HEK293 (cell line): ENCODE data around the gene DAGLB.

Experiments used
- CTCF ChIA-PET: fragments of 350-600 bp; formaldehyde crosslinking; extraction: SDS; loops from one replicate; lab custom pipeline; 2021; ENCODE audit warnings: antibody characterized with exemption; lab: Yijun Ruan, JAX
- POLR2A ChIA-PET: fragments of 300-600 bp; formaldehyde crosslinking; extraction: SDS; loops from one replicate; lab custom pipeline; 2020; ENCODE audit warnings: antibody characterized with exemption, inconsistent platforms; lab: Yijun Ruan, JAX
- H3K27ac ChIP-seq: fragments of 200-500 bp; sonication (Bioruptor generic); 2 replicates; pipeline ENCODE4 v1.5.1; 2014; ENCODE audit warnings: low read depth, low read length, control low read depth, inconsistent platforms; ENCODE audit errors: extremely low read depth
- H3K36me3 ChIP-seq, 2 experiments: fragments of 200-500 bp in 1 of 2; sonication (Bioruptor generic) in 1 of 2; 1 replicate in 1 of 2; 2 replicates in 1 of 2; pipeline ENCODE4 v1.5.1; 2014 to 2017; ENCODE audit warnings: inconsistent platforms in 2 of 2, low read length in 2 of 2; ENCODE audit not compliant: control insufficient read depth in 2 of 2, insufficient read depth in 1 of 2
- H3K4me1 ChIP-seq: fragments of 200-500 bp; sonication (Bioruptor generic); 2 replicates; pipeline ENCODE4 v1.5.1; 2014; ENCODE audit warnings: mild to moderate bottlenecking, low read length, inconsistent platforms; ENCODE audit not compliant: control insufficient read depth, insufficient read depth
- H3K4me3 ChIP-seq: 2 replicates; pipeline ENCODE4 v1.5.1; 2011; ENCODE audit warnings: low read depth, mild to moderate bottlenecking, control low read depth, low read length, moderate library complexity
- H3K9me3 ChIP-seq: fragments of 200-500 bp; sonication (Bioruptor generic); 2 replicates; pipeline ENCODE4 v1.5.1; 2014; ENCODE audit warnings: low read depth, low read length, inconsistent platforms; ENCODE audit not compliant: control insufficient read depth, insufficient read depth
- GLIS2 ChIP-seq: fragments of 450-650 bp; formaldehyde crosslinking; IDR thresholded peaks from 2 replicates; pipeline ENCODE4 v1.5.1; 2016; ENCODE audit warnings: missing biosample characterization, missing genetic modification characterization
- MEIS1 ChIP-seq: sonication (generic); formaldehyde crosslinking; IDR thresholded peaks from 2 replicates; pipeline ENCODE4 v1.8.1; 2022; ENCODE audit warnings: missing genetic modification reagents, mild to moderate bottlenecking, borderline replicate concordance
- MYNN ChIP-seq: fragments of 450-650 bp; formaldehyde crosslinking; IDR thresholded peaks from 2 replicates; pipeline ENCODE4 v1.5.1; 2016; ENCODE audit warnings: missing biosample characterization, missing genetic modification characterization, borderline replicate concordance
- TCF7L2 ChIP-seq: IDR thresholded peaks from 2 replicates; pipeline ENCODE4 v1.6.1; 2011; ENCODE audit warnings: low read depth, mild to moderate bottlenecking, inconsistent platforms, low read length, moderate library complexity, borderline replicate concordance
- WT1 ChIP-seq: fragments of 450-650 bp; formaldehyde crosslinking; IDR thresholded peaks from 2 replicates; pipeline ENCODE4 v1.5.1; 2016; ENCODE audit warnings: missing biosample characterization, missing genetic modification characterization
- ZBTB20 ChIP-seq: fragments of 450-650 bp; formaldehyde crosslinking; IDR thresholded peaks from 2 replicates; pipeline ENCODE4 v1.5.1; 2016; ENCODE audit warnings: missing biosample characterization, missing genetic modification characterization
- ZFP41 ChIP-seq: fragments of 450-650 bp; formaldehyde crosslinking; IDR thresholded peaks from 2 replicates; pipeline ENCODE4 v1.5.1; 2016; ENCODE audit warnings: missing biosample characterization, missing genetic modification characterization, borderline replicate concordance
- ZNF140 ChIP-seq: fragments of 450-650 bp; formaldehyde crosslinking; IDR thresholded peaks from 2 replicates; pipeline ENCODE4 v1.5.1; 2016; ENCODE audit warnings: missing biosample characterization, missing genetic modification characterization
- ZNF146 ChIP-seq: fragments of 450-650 bp; formaldehyde crosslinking; IDR thresholded peaks from 2 replicates; pipeline ENCODE4 v1.5.1; 2016; ENCODE audit warnings: missing biosample characterization, missing genetic modification characterization
- ZNF155 ChIP-seq: fragments of 450-650 bp; formaldehyde crosslinking; IDR thresholded peaks from 2 replicates; pipeline ENCODE4 v1.5.1; 2016; ENCODE audit warnings: missing biosample characterization, missing genetic modification characterization
- ZNF19 ChIP-seq: fragments of 450-650 bp; formaldehyde crosslinking; IDR thresholded peaks from 2 replicates; pipeline ENCODE4; 2016; ENCODE audit warnings: missing biosample characterization, missing genetic modification characterization, low read depth
- ZNF2 ChIP-seq: fragments of 450-650 bp; formaldehyde crosslinking; IDR thresholded peaks from 2 replicates; pipeline ENCODE4 v1.5.1; 2016; ENCODE audit warnings: missing biosample characterization, missing genetic modification characterization
- ZNF239 ChIP-seq: fragments of 450-650 bp; formaldehyde crosslinking; IDR thresholded peaks from 2 replicates; pipeline ENCODE4 v1.5.1; 2016; ENCODE audit warnings: missing biosample characterization, missing genetic modification characterization
- ZNF311 ChIP-seq: fragments of 450-650 bp; formaldehyde crosslinking; IDR thresholded peaks from 2 replicates; pipeline ENCODE4 v1.5.1; 2017; ENCODE audit warnings: missing biosample characterization, missing genetic modification characterization, borderline replicate concordance
- ZNF426 ChIP-seq: fragments of 450-650 bp; formaldehyde crosslinking; IDR thresholded peaks from 2 replicates; pipeline ENCODE4 v1.5.1; 2017; ENCODE audit warnings: missing biosample characterization, missing genetic modification characterization, mild to moderate bottlenecking, inconsistent platforms, moderate library complexity
- ZNF529 ChIP-seq: fragments of 450-650 bp; formaldehyde crosslinking; IDR thresholded peaks from 2 replicates; pipeline ENCODE4 v1.5.1; 2017; ENCODE audit warnings: missing genetic modification characterization, missing biosample characterization; ENCODE audit not compliant: insufficient replicate concordance
- ZNF530 ChIP-seq: fragments of 450-650 bp; formaldehyde crosslinking; IDR thresholded peaks from 2 replicates; pipeline ENCODE4 v1.5.1; 2016; ENCODE audit warnings: low read depth, missing biosample characterization, missing genetic modification characterization
- ZNF560 ChIP-seq: fragments of 450-650 bp; formaldehyde crosslinking; IDR thresholded peaks from 2 replicates; pipeline ENCODE4 v1.5.1; 2017; ENCODE audit warnings: missing biosample characterization, missing genetic modification characterization, borderline replicate concordance
- ZNF571 ChIP-seq: fragments of 450-650 bp; formaldehyde crosslinking; IDR thresholded peaks from 2 replicates; pipeline ENCODE4 v1.5.0; 2017; ENCODE audit warnings: missing biosample characterization, missing genetic modification characterization
- ZNF600 ChIP-seq: fragments of 450-650 bp; formaldehyde crosslinking; IDR thresholded peaks from 2 replicates; pipeline ENCODE4 v1.5.1; 2016; ENCODE audit warnings: missing biosample characterization, missing genetic modification characterization
- ZNF660 ChIP-seq: fragments of 450-650 bp; IDR thresholded peaks from 2 replicates; pipeline ENCODE4 v1.5.1; 2018; ENCODE audit warnings: missing biosample characterization, mild to moderate bottlenecking, missing genetic modification characterization
- ZNF664 ChIP-seq: fragments of 450-650 bp; formaldehyde crosslinking; IDR thresholded peaks from 2 replicates; pipeline ENCODE4 v1.5.1; 2016; ENCODE audit warnings: missing biosample characterization, missing genetic modification characterization
- ZNF677 ChIP-seq: fragments of 450-650 bp; IDR thresholded peaks from 2 replicates; pipeline ENCODE4 v1.5.0; 2018; ENCODE audit warnings: missing biosample characterization, mild to moderate bottlenecking, missing genetic modification characterization, moderate library complexity
- ZNF768 ChIP-seq: fragments of 450-650 bp; formaldehyde crosslinking; IDR thresholded peaks from 2 replicates; pipeline ENCODE4 v1.5.1; 2018; ENCODE audit warnings: missing biosample characterization, mild to moderate bottlenecking, missing genetic modification characterization
- ZNF776 ChIP-seq: fragments of 450-650 bp; formaldehyde crosslinking; IDR thresholded peaks from 2 replicates; pipeline ENCODE4 v1.5.0; 2017; ENCODE audit warnings: missing biosample characterization, missing genetic modification characterization, borderline replicate concordance
- ZNF843 ChIP-seq: fragments of 450-650 bp; formaldehyde crosslinking; IDR thresholded peaks from 2 replicates; pipeline ENCODE4 v1.5.1; 2016; ENCODE audit warnings: missing biosample characterization, missing genetic modification characterization
- TF ChIP-seq, protein P1 (sequence below): fragments of 450-650 bp; formaldehyde crosslinking; IDR thresholded peaks from 2 replicates; pipeline ENCODE4 v1.5.1; 2016; ENCODE audit warnings: missing biosample characterization, missing genetic modification characterization
- TF ChIP-seq, protein P2 (sequence below): fragments of 450-650 bp; formaldehyde crosslinking; IDR thresholded peaks from 2 replicates; pipeline ENCODE4 v1.5.1; 2016; ENCODE audit warnings: missing biosample characterization, missing genetic modification characterization
- TF ChIP-seq, protein P3 (sequence below): fragments of 450-650 bp; IDR thresholded peaks from 2 replicates; pipeline ENCODE4 v1.5.1; 2018; ENCODE audit warnings: missing biosample characterization, mild to moderate bottlenecking, missing genetic modification characterization
- TF ChIP-seq, protein P4 (sequence below): fragments of 450-650 bp; formaldehyde crosslinking; IDR thresholded peaks from 2 replicates; pipeline ENCODE4 v1.5.1; 2017; ENCODE audit warnings: missing biosample characterization, missing genetic modification characterization
- TF ChIP-seq, protein P5 (sequence below): fragments of 450-650 bp; formaldehyde crosslinking; IDR thresholded peaks from 2 replicates; pipeline ENCODE4 v1.5.1; 2016; ENCODE audit warnings: missing biosample characterization, missing genetic modification characterization
- TF ChIP-seq, protein P6 (sequence below): sonication (generic); formaldehyde crosslinking; IDR thresholded peaks from 2 replicates; pipeline ENCODE4 v1.8.1; 2022; ENCODE audit warnings: mild to moderate bottlenecking, moderate library complexity, missing genetic modification reagents

DAGLB gene

DNA sequence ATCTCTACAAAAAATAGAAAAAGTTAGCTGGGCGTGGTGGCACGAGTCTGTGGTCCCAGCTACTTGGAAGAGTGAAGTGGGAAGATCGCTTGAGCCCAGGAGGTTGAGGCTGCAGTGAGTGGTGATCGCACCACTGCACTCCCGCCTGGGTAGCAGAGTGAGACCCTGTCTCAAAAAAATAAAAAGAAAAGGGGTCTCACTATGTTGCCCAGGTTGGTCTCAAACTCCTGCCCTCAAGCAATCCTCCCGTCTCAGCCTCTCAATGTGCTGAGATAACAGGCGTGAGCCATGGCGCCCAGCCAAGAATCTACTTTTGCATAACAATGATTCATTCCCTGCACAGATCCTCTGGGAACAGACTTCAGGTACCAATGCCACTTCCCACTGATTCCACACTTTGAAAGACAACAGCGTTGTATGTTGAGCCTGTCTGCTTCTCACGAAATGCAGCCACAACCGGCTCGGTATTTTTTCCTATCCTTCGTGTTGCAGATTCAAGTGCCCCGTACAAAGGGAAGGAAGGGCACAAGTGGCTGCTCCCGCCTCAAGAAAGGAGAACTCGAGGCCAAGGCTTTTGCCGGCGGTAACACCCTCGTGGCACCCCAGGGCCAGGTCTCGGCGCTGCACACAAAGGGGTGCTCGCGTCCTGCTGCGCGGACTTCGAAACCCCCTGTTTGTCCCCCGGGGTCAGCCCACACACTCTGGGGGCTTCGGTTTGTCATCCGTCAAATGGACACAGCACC lies 745 bp downstream of the DAGLB start:
- Histone ChIP-seq H3K4me3 (peak overlapping the region; percentile 98), H3K4me1 (no peaks in the 10 kb centered on the region), H3K27ac (peak overlapping the region; percentile 64), H3K9me3 (no peaks in the 10 kb centered on the region), H3K36me3 (peaks cover 30 to 33% of the 10 kb centered on the region in 2 experiments)
- ChIA-PET POLR2A (interaction anchor here (0.6 to 1.7 kb wide), 6 partner anchors 8 to 635 kb away, joined by 3 to 6 read pairs (median 4); no protein-coding TSS in a partner anchor), CTCF (interaction anchor here (0.6 to 1.0 kb wide), 4 partner anchors 12 to 127 kb away, joined by 3 read pairs; no protein-coding TSS in a partner anchor)
- TF ChIP-seq, protein P1, sequence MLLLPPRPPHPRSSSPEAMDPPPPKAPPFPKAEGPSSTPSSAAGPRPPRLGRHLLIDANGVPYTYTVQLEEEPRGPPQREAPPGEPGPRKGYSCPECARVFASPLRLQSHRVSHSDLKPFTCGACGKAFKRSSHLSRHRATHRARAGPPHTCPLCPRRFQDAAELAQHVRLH (tag by site-specific recombination), result no peak
- TF ChIP-seq ZNF239 (no peak), ZNF776 (tag by site-specific recombination) (no peak), ZNF843 (no peak), ZNF677 (tag by site-specific recombination) (no peak), MEIS1 (CRISPR knock-in tag) (no peak), ZNF664 (tag by site-specific recombination) (no peak), ZNF146 (tag by site-specific recombination) (no peak), ZNF155 (tag by site-specific recombination) (no peak), ZNF529 (tag by site-specific recombination) (no peak), TCF7L2 (no peak), ZNF571 (tag by site-specific recombination) (no peak), ZNF560 (tag by site-specific recombination) (no peak), ZNF660 (tag by site-specific recombination) (peak; percentile 82), ZNF426 (tag by site-specific recombination) (no peak), GLIS2 (tag by site-specific recombination) (0 out of 2 replicates have a peak, but pooled peaks have one; percentile 46), ZNF600 (tag by site-specific recombination) (peak; percentile 73), MYNN (tag by site-specific recombination) (no peak), ZFP41 (tag by site-specific recombination) (no peak), ZNF530 (tag by site-specific recombination) (no peak), ZNF2 (tag by site-specific recombination) (no peak), ZNF19 (no peak), ZNF140 (tag by site-specific recombination) (no peak), WT1 (peak; percentile 48; the same call in 1 of the 2 replicates), ZNF311 (tag by site-specific recombination) (no peak), ZNF768 (tag by site-specific recombination) (no peak), ZBTB20 (0 out of 2 replicates have a peak, but pooled peaks have one; percentile 36)
- TF ChIP-seq, protein P2, sequence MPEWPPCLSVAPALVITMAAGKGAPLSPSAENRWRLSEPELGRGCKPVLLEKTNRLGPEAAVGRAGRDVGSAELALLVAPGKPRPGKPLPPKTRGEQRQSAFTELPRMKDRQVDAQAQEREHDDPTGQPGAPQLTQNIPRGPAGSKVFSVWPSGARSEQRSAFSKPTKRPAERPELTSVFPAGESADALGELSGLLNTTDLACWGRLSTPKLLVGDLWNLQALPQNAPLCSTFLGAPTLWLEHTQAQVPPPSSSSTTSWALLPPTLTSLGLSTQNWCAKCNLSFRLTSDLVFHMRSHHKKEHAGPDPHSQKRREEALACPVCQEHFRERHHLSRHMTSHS, result no peak
- TF ChIP-seq, protein P3, sequence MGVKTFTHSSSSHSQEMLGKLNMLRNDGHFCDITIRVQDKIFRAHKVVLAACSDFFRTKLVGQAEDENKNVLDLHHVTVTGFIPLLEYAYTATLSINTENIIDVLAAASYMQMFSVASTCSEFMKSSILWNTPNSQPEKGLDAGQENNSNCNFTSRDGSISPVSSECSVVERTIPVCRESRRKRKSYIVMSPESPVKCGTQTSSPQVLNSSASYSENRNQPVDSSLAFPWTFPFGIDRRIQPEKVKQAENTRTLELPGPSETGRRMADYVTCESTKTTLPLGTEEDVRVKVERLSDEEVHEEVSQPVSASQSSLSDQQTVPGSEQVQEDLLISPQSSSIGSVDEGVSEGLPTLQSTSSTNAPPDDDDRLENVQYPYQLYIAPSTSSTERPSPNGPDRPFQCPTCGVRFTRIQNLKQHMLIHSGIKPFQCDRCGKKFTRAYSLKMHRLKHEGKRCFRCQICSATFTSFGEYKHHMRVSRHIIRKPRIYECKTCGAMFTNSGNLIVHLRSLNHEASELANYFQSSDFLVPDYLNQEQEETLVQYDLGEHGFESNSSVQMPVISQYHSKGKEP (tag by site-specific recombination), result no peak
- TF ChIP-seq, protein P4, sequence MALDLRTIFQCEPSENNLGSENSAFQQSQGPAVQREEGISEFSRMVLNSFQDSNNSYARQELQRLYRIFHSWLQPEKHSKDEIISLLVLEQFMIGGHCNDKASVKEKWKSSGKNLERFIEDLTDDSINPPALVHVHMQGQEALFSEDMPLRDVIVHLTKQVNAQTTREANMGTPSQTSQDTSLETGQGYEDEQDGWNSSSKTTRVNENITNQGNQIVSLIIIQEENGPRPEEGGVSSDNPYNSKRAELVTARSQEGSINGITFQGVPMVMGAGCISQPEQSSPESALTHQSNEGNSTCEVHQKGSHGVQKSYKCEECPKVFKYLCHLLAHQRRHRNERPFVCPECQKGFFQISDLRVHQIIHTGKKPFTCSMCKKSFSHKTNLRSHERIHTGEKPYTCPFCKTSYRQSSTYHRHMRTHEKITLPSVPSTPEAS (tag by site-specific recombination), result no peak
- TF ChIP-seq, protein P5, sequence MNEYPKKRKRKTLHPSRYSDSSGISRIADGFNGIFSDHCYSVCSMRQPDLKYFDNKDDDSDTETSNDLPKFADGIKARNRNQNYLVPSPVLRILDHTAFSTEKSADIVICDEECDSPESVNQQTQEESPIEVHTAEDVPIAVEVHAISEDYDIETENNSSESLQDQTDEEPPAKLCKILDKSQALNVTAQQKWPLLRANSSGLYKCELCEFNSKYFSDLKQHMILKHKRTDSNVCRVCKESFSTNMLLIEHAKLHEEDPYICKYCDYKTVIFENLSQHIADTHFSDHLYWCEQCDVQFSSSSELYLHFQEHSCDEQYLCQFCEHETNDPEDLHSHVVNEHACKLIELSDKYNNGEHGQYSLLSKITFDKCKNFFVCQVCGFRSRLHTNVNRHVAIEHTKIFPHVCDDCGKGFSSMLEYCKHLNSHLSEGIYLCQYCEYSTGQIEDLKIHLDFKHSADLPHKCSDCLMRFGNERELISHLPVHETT (tag by site-specific recombination), result no peak
- TF ChIP-seq, protein P6, sequence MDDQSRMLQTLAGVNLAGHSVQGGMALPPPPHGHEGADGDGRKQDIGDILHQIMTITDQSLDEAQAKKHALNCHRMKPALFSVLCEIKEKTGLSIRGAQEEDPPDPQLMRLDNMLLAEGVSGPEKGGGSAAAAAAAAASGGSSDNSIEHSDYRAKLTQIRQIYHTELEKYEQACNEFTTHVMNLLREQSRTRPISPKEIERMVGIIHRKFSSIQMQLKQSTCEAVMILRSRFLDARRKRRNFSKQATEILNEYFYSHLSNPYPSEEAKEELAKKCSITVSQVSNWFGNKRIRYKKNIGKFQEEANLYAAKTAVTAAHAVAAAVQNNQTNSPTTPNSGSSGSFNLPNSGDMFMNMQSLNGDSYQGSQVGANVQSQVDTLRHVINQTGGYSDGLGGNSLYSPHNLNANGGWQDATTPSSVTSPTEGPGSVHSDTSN, result no peak
